ENCODE data around the gene TENM4.

TENM4 gene

GRCh38 chr11:78940500-78941225, 500.2 kb downstream of the TENM4 start:
- no peak for DNase-seq (ENCODE audit: low read depth, low spot score)
- Histone ChIP-seq H3K9ac (ENCODE audit: insufficient read length) (no peak overlapping the region), H3K9me3 (ENCODE audit: low read depth, low read length) (no peaks in the 10 kb centered on the region), H3K36me3 (ENCODE audit: insufficient read depth, low read length) (no peaks in the 10 kb centered on the region), H3K4me3 (no peak overlapping the region), H3K27ac (no peak overlapping the region)
- no peak for TF ChIP-seq EZH2 (IDR thresholded peaks at IDR 0.05)
- TF ChIP-seq POLR2AphosphoS5 (IDR thresholded peaks at IDR 0.05; ENCODE audit: borderline replicate concordance, low read depth, low read length), result no peak
- TF ChIP-seq FOXP2 (optimal IDR thresholded peaks at IDR 0.05; ENCODE audit: control extremely low read depth, extremely low read length, insufficient read depth), result no peak

DNA sequence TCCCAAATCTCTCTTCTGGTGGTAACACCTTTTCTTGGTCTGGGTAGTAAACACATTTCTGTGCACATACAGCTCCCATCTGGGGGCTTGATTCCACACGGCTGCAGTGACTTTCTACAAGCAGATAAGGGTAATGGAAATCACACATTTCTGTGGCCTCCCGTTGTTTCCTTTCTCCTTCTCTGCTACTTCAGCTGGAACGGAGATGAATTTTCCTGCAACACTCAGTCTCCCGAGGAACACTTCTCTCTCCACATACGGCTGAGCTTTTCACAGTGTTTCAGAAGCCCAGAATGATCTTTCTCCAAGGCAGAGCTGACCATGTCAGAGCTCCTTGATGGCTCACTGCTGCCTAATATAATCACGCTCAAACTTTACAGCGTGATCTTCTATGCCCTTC, 501.9 kb downstream of the TENM4 start:
- Histone ChIP-seq H3K27ac (no peak overlapping the region), H3K9me3 (ENCODE audit: low read depth, low read length) (no peaks in the 10 kb centered on the region), H3K9ac (ENCODE audit: insufficient read length) (no peak overlapping the region), H3K4me3 (no peak overlapping the region), H3K36me3 (ENCODE audit: insufficient read depth, low read length) (no peaks in the 10 kb centered on the region)
- TF ChIP-seq FOXP2 (optimal IDR thresholded peaks at IDR 0.05; ENCODE audit: control extremely low read depth, extremely low read length, insufficient read depth) (no peak), EZH2 (IDR thresholded peaks at IDR 0.05) (no peak)
- DNase-seq (ENCODE audit: low read depth, low spot score), result no peak

DNA sequence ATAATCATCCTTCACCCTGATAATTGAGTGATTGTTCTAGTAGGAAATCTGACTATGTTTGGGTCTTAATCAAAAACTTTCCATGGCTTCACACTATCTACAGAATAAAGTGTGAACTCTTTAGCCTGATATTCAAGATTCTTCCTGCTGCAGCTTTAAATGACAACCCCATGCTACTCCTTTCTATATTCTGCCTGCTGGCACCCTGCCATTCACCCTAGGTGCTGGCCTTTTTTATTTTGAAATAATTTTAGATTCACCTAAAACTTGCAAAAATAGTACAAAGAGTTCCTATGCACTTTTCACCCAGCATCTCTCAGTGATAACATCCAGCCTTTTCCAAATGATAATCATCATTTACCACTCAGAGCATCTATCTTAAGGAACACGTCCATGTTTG, 502.8 kb downstream of the TENM4 start:
- Histone ChIP-seq H3K9me3 (ENCODE audit: low read depth, low read length) (no peaks in the 10 kb centered on the region), H3K27ac (no peak overlapping the region), H3K36me3 (ENCODE audit: insufficient read depth, low read length) (no peaks in the 10 kb centered on the region), H3K4me3 (no peak overlapping the region), H3K9ac (ENCODE audit: insufficient read length) (no peak overlapping the region)
- TF ChIP-seq EZH2 (IDR thresholded peaks at IDR 0.05), result no peak
- no peak for TF ChIP-seq FOXP2 (optimal IDR thresholded peaks at IDR 0.05; ENCODE audit: control extremely low read depth, extremely low read length, insufficient read depth)
- no peak for TF ChIP-seq POLR2AphosphoS5 (IDR thresholded peaks at IDR 0.05; ENCODE audit: borderline replicate concordance, low read depth, low read length)
- no peak for DNase-seq (ENCODE audit: low read depth, low spot score)

- DNase-seq (ENCODE audit: low read depth, low spot score), result no peak
- Histone ChIP-seq H3K36me3 (ENCODE audit: insufficient read depth, low read length) (no peaks in the 10 kb centered on the region), H3K4me3 (no peak overlapping the region), H3K27ac (no peak overlapping the region), H3K9me3 (ENCODE audit: low read depth, low read length) (no peaks in the 10 kb centered on the region), H3K9ac (ENCODE audit: insufficient read length) (no peak overlapping the region)
- TF ChIP-seq FOXP2 (optimal IDR thresholded peaks at IDR 0.05; ENCODE audit: control extremely low read depth, extremely low read length, insufficient read depth) (no peak), EZH2 (IDR thresholded peaks at IDR 0.05) (no peak), POLR2AphosphoS5 (IDR thresholded peaks at IDR 0.05; ENCODE audit: borderline replicate concordance, low read depth, low read length) (no peak)
Measured at GRCh38 chr11:78935398-78936068, 505.3 kb downstream of the TENM4 start.

DNA sequence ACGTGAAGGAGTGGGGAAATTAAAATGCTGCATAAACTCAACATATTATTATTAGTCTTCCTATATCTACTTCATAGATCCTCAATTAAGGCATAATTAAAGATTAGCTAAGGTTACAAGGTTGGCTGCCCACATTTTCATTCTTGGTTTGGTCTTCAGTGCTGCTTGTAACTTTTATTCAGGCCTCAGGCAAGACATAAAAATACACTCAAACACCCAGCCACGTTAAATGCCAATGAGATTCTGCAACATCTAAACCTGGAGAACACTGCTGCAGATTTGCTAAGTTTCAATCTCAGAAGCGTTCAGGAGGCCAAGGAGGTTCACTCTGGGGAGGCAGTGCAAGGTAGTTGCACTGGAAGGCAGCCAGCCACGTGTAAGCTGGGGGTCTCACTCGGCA, 507.5 kb downstream of the TENM4 start:
- DNase-seq (ENCODE audit: low read depth, low spot score), result no peak
- no peak overlapping the region for H3K27ac ChIP-seq
- H3K9me3 ChIP-seq (ENCODE audit: low read depth, low read length), result no peaks in the 10 kb centered on the region
- TF ChIP-seq EZH2 (IDR thresholded peaks at IDR 0.05) (no peak), FOXP2 (optimal IDR thresholded peaks at IDR 0.05; ENCODE audit: control extremely low read depth, extremely low read length, insufficient read depth) (no peak), POLR2AphosphoS5 (IDR thresholded peaks at IDR 0.05; ENCODE audit: borderline replicate concordance, low read depth, low read length) (no peak)
- H3K9ac ChIP-seq (ENCODE audit: insufficient read length), result no peak overlapping the region
- H3K4me3 ChIP-seq, result no peak overlapping the region
- H3K36me3 ChIP-seq (ENCODE audit: insufficient read depth, low read length), result no peaks in the 10 kb centered on the region

- H3K36me3 ChIP-seq (ENCODE audit: insufficient read depth, low read length), result no peaks in the 10 kb centered on the region
- no peak overlapping the region for H3K27ac ChIP-seq
- TF ChIP-seq FOXP2 (optimal IDR thresholded peaks at IDR 0.05; ENCODE audit: control extremely low read depth, extremely low read length, insufficient read depth), result no peak
- no peak for TF ChIP-seq EZH2 (IDR thresholded peaks at IDR 0.05)
- no peak for TF ChIP-seq POLR2AphosphoS5 (IDR thresholded peaks at IDR 0.05; ENCODE audit: borderline replicate concordance, low read depth, low read length)
- H3K9me3 ChIP-seq (ENCODE audit: low read depth, low read length), result no peaks in the 10 kb centered on the region
- H3K4me3 ChIP-seq, result no peak overlapping the region
- no peak overlapping the region for H3K9ac ChIP-seq (ENCODE audit: insufficient read length)
- no peak for DNase-seq (ENCODE audit: low read depth, low spot score)
Measured at GRCh38 chr11:78932757-78933156, 508.1 kb downstream of the TENM4 start.

GRCh38 chr11:78931891-78932290, 508.9 kb downstream of the TENM4 start:
- TF ChIP-seq EZH2 (IDR thresholded peaks at IDR 0.05) (no peak), FOXP2 (optimal IDR thresholded peaks at IDR 0.05; ENCODE audit: control extremely low read depth, extremely low read length, insufficient read depth) (no peak), POLR2AphosphoS5 (IDR thresholded peaks at IDR 0.05; ENCODE audit: borderline replicate concordance, low read depth, low read length) (no peak)
- Histone ChIP-seq H3K9me3 (ENCODE audit: low read depth, low read length) (no peaks in the 10 kb centered on the region), H3K9ac (ENCODE audit: insufficient read length) (no peak overlapping the region), H3K36me3 (ENCODE audit: insufficient read depth, low read length) (no peaks in the 10 kb centered on the region), H3K27ac (no peak overlapping the region), H3K4me3 (no peak overlapping the region)
- no peak for DNase-seq (ENCODE audit: low read depth, low spot score)

DNA sequence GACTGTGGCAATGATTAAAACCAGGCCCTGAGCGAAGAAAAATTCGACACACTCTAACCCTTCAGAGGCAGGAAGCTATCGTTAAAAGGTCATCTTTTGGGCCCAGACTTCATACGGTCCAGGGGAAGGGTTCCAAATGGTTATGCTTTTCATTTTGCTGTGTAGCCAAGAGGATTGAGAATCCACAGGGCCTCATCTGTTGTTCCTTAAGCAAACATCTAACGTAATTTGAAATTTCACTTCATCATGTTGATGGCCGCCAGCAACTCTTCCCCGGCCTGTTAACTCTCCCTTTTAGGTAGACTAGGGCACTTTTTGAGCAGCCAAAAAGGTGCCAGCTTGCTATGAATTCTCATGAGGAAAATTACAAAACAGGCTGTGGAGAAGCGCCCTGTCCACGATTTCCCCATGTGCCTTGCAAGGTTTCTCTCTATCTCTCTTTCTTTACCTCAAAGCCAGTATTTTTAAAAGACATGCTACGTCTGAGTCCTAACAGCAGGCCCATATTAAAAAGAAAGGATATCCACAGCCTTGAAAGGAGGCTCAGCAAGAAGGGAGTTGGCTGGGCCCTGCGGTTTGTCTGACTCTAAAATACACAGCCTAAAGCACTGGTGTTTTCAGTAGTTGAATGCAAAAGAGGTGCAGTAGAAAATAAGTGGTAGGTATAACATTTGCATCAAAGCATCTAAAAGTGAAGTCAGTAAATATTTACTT, 509.9 kb downstream of the TENM4 start:
- TF ChIP-seq POLR2AphosphoS5 (IDR thresholded peaks at IDR 0.05; ENCODE audit: borderline replicate concordance, low read depth, low read length), result no peak
- no peak for TF ChIP-seq EZH2 (IDR thresholded peaks at IDR 0.05)
- TF ChIP-seq FOXP2 (optimal IDR thresholded peaks at IDR 0.05; ENCODE audit: control extremely low read depth, extremely low read length, insufficient read depth), result no peak

More for the DNA sequence above, 509.9 kb downstream of the TENM4 start:
- DNase-seq (ENCODE audit: low read depth, low spot score), result no peak
- no peak overlapping the region for H3K9ac ChIP-seq (ENCODE audit: insufficient read length)
- H3K36me3 ChIP-seq (ENCODE audit: insufficient read depth, low read length), result no peaks in the 10 kb centered on the region
- no peaks in the 10 kb centered on the region for H3K9me3 ChIP-seq (ENCODE audit: low read depth, low read length)
- H3K27ac ChIP-seq, result no peak overlapping the region
- H3K4me3 ChIP-seq, result no peak overlapping the region
